Loucy (cell line): ENCODE results near the gene GALNT10.

Experiments used
- H2AFZ ChIP-seq: fragments of 200-600 bp; sonication (generic); 2 replicates; pipeline ENCODE4 v1.6.0; 2016; ENCODE audit warnings: antibody characterized with exemption, mild to moderate bottlenecking, low read length, moderate library complexity
- H3F3A ChIP-seq: fragments of 200-600 bp; 2 replicates; pipeline ENCODE4 v1.6.0; 2016; ENCODE audit warnings: antibody characterized with exemption, low read depth, mild to moderate bottlenecking
- H3K27me3 ChIP-seq: fragments of 200-600 bp; sonication (generic); 2 replicates; pipeline ENCODE4 v1.6.1; 2014; ENCODE audit warnings: low read length, mild to moderate bottlenecking; ENCODE audit not compliant: insufficient read depth, poor library complexity, severe bottlenecking
- H3K36me3 ChIP-seq: fragments of 200-600 bp; sonication (generic); 2 replicates; pipeline ENCODE4 v1.6.1; 2016; ENCODE audit warnings: low read length; ENCODE audit not compliant: insufficient read depth
- H3K4me1 ChIP-seq: fragments of 200-600 bp; sonication (generic); 2 replicates; pipeline ENCODE4 v1.5.1; 2014; ENCODE audit warnings: low read length, mild to moderate bottlenecking; ENCODE audit not compliant: insufficient read depth, poor library complexity, severe bottlenecking
- H3K4me2 ChIP-seq: fragments of 200-600 bp; sonication (generic); 2 replicates; pipeline ENCODE4 v1.6.0; 2014; ENCODE audit warnings: antibody characterized with exemption, low read length, low read depth, mild to moderate bottlenecking; ENCODE audit not compliant: poor library complexity, severe bottlenecking
- H3K4me3 ChIP-seq: fragments of 200-600 bp; sonication (generic); 2 replicates; pipeline ENCODE4 v1.5.1; 2014; ENCODE audit warnings: low read length, mild to moderate bottlenecking, mixed read lengths; ENCODE audit not compliant: poor library complexity, severe bottlenecking
- H3K79me2 ChIP-seq: fragments of 200-600 bp; sonication (generic); 2 replicates; pipeline ENCODE4 v1.6.1; 2014; ENCODE audit warnings: low read length; ENCODE audit not compliant: insufficient read depth
- H3K9ac ChIP-seq: fragments of 200-600 bp; sonication (generic); 2 replicates; pipeline ENCODE4 v1.6.0; 2014; ENCODE audit warnings: mild to moderate bottlenecking, low read depth, low read length, moderate library complexity; ENCODE audit not compliant: poor library complexity, severe bottlenecking
- H3K9me2 ChIP-seq: fragments of 200-600 bp; sonication (generic); replicated peaks from 2 replicates; pipeline ENCODE4 v1.6.1; 2016; ENCODE audit warnings: low read depth, low read length, mixed read lengths
- H3K9me3 ChIP-seq: fragments of 200-600 bp; sonication (generic); 2 replicates; pipeline ENCODE4 v1.6.1; 2014; ENCODE audit warnings: mild to moderate bottlenecking, antibody characterized with exemption, low read length, low read depth; ENCODE audit not compliant: insufficient read depth
- H4K20me1 ChIP-seq: fragments of 200-600 bp; sonication (generic); 2 replicates; pipeline ENCODE4 v1.6.0; 2014; ENCODE audit warnings: antibody characterized with exemption, low read length, mild to moderate bottlenecking; ENCODE audit not compliant: insufficient read depth, poor library complexity, severe bottlenecking
- EZH2phosphoT487 ChIP-seq: fragments of 200-600 bp; IDR thresholded peaks from 2 replicates; pipeline ENCODE4 v1.6.1; 2018; ENCODE audit warnings: antibody characterized with exemption, mild to moderate bottlenecking, moderate library complexity, borderline replicate concordance
- TF ChIP-seq, protein P1 (sequence below): fragments of 200-600 bp; sonication (generic); conservative IDR thresholded peaks from 2 replicates; pipeline ENCODE4 v1.5.1; 2014; ENCODE audit warnings: mild to moderate bottlenecking, antibody characterized with exemption, low read length

GALNT10 gene

DNA sequence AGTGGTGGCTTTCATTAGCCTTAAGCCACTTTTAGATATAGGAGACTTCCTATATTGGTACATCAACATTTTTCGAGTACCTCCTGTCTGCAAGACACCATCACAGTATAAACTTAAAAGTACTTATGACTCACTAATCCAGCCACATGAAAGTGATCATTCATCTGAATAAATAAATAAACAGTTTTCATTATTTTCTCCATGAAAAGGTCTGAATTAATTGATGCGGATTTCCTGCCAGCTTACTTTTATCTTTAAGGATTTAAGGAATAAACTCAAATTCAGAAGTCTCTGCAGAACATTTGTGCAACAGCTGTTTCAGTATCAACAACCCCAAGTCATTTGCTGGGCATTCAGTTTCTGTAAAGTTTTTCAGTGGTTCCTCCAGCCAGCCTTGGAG is 259.3 kb downstream of the GALNT10 start:
- Histone ChIP-seq H3K9ac (peak overlapping the region; percentile 43), H3K27me3 (no peaks in the 10 kb centered on the region), H3K36me3 (peaks cover 12% of the 10 kb centered on the region; the same call in 1 of the 2 replicates), H3K79me2 (peaks cover 54% of the 10 kb centered on the region), H3K4me3 (peak overlapping the region; percentile 83), H3K4me2 (peak overlapping the region; percentile 92), H3K4me1 (peaks cover 26% of the 10 kb centered on the region), H2AFZ (no peak overlapping the region), H3F3A (no peaks in the 10 kb centered on the region), H4K20me1 (peaks cover 29% of the 10 kb centered on the region), H3K9me3 (no peaks in the 10 kb centered on the region), H3K9me2 (no peaks in the 10 kb centered on the region)
- TF ChIP-seq, protein P1, sequence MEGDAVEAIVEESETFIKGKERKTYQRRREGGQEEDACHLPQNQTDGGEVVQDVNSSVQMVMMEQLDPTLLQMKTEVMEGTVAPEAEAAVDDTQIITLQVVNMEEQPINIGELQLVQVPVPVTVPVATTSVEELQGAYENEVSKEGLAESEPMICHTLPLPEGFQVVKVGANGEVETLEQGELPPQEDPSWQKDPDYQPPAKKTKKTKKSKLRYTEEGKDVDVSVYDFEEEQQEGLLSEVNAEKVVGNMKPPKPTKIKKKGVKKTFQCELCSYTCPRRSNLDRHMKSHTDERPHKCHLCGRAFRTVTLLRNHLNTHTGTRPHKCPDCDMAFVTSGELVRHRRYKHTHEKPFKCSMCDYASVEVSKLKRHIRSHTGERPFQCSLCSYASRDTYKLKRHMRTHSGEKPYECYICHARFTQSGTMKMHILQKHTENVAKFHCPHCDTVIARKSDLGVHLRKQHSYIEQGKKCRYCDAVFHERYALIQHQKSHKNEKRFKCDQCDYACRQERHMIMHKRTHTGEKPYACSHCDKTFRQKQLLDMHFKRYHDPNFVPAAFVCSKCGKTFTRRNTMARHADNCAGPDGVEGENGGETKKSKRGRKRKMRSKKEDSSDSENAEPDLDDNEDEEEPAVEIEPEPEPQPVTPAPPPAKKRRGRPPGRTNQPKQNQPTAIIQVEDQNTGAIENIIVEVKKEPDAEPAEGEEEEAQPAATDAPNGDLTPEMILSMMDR = no peak
- TF ChIP-seq EZH2phosphoT487 = no peak

DNA sequence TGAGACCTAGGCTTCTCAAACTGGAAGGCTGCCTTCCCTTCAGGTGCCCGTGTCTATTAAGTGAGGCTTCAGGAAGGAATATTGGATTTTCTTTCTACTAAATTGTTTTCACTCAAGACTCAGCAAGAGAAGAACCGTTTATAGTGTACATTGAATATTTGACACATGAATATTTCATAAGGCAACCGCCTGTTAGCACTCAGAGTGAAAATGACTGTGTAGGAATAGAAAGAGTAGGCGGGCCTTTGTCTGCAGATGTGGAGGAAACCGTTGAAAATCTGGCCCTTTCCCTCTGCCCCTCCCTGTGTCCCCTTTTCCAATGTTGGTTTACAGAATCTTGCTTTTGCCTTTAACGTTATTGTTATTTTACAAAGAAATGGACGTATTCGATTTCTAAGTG is 261.4 kb downstream of the GALNT10 start:
- TF ChIP-seq, protein P1 = no peak
- TF ChIP-seq EZH2phosphoT487 = no peak
- H3K27me3 ChIP-seq = no peaks in the 10 kb centered on the region
- H3F3A ChIP-seq = no peaks in the 10 kb centered on the region
- H4K20me1 ChIP-seq = peaks cover 27% of the 10 kb centered on the region
- H3K79me2 ChIP-seq = peaks cover 37% of the 10 kb centered on the region
- H3K4me3 ChIP-seq = no peak overlapping the region
- H2AFZ ChIP-seq = no peak overlapping the region
- peaks cover 22% of the 10 kb centered on the region; the same call in 1 of the 2 replicates for H3K36me3 ChIP-seq
- H3K9me2 ChIP-seq = no peaks in the 10 kb centered on the region
- H3K9me3 ChIP-seq = no peaks in the 10 kb centered on the region
- H3K4me1 ChIP-seq = peaks cover 31% of the 10 kb centered on the region
- H3K4me2 ChIP-seq = no peak overlapping the region
- no peak overlapping the region for H3K9ac ChIP-seq

DNA sequence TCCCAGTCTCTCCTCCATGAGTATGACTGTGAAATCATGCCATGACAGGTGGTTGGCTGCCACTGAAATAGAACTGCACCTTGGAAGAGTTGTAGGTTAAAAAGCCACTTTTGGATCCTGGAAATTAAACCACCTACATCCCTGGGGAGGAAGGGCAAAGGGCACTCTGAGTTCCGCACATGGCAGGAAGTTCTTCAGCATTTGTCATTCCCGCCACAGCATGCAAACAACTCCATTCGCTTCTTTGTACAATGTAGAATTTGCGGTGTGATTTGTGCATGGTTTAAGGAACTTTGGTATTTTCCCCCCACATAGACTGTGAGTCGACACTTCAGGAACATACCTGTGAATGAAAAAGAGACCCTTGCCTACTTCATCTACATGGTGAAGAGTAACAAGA is 265.1 kb downstream of the GALNT10 start:
- H3K36me3 ChIP-seq = peaks cover 22% of the 10 kb centered on the region; the same call in 1 of the 2 replicates
- no peak for TF ChIP-seq EZH2phosphoT487
- TF ChIP-seq, protein P1 = no peak

More for the DNA sequence above, 265.1 kb downstream of the GALNT10 start:
- Histone ChIP-seq H3K9ac (no peak overlapping the region), H3K9me3 (no peaks in the 10 kb centered on the region), H3K27me3 (no peaks in the 10 kb centered on the region), H3K4me3 (no peak overlapping the region), H3K4me2 (no peak overlapping the region), H4K20me1 (no peaks in the 10 kb centered on the region), H3F3A (no peaks in the 10 kb centered on the region), H3K9me2 (no peaks in the 10 kb centered on the region), H2AFZ (no peak overlapping the region), H3K79me2 (0 out of 2 replicates have a peak, but pooled peaks cover 2% of the 10 kb centered on the region), H3K4me1 (peaks cover 7% of the 10 kb centered on the region)
